ENCODE data around the gene SEC16A. TPM values are rescaled to one million over a fixed set of nuclear protein-coding genes. Genes with fewer than 3 reads are reported as not detected.
A peak's percentile ranks its signal among the peaks of the same experiment; 100 is the strongest.

The SEC16A gene
- total RNA-seq, 1 donor from 2014 or later = 20.8 TPM

DNA sequence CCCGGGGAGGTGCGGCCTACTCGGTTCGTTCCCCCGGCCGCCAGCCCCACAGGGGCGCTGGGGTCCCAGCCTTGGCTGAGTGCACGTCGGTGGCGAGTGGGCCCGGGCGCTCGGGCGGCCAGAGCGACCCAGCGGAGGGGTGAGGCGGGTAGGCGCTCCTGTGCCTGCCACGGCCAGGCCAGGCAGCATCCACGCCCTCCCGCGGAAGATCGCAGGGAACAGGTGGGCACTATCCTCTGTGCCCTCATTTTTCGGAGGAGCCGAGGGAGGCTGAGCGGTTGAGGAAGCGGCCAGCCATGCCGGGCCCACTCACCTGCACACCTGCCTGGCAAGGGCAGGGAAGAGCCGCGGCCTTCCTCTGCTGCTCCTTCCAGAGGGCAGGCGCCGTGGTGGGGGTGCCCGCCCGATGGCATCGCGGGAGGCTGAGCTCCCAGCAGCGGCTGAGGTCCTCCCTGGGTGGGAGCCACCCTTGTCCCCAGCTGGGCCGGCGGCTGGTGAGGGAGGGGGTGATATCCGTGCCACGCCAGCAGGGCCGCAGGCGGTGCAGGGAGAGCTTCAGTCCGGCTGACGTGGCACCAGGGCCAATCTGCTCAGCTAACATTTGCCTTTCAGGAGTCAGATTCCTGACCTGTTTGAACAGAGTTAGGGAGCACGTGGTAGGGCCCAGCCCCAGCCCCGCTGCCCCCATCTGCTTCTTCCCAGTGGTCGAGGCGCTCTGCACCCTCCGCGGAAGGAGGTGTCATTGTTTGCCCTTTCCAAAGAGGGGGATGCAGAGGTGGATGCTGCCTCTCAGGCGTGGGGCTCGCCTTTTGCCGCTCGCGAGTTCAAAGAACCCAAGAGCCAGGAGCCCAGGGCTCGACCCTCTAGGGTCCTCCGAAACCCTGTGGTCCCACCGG lies 1.6 kb upstream of the SEC16A start:
- DNase-seq = no peak

DNA sequence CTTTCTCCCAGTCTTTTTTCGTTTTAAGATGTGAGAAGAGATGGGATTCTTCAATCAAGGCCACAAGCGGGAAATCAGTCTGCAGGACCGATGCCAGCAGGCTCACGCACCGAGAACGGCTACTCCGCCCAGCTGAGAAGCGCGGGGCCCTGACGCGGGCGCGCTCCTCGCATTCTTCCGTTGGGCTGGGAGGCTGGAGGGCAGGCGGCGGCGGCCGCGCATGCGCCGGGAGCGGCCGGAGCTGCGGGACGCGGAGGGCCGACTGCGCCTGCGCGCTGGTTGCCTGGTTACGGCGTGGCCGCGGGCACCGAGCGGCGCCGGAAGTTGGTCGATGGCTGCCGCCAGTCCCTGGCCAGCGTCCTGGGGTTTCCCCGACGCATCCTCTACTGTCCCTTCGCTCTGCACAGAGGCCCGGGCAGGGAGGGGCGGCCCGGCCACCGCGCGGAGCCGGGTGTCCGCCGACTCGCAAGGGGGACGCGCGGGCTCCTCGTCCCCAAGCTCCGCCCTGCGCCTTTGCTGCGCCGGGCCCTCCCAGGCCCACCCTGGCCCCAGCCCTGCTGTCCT lies 831 bp upstream of the SEC16A start:
- DNase-seq = peak; percentile 90

DNA sequence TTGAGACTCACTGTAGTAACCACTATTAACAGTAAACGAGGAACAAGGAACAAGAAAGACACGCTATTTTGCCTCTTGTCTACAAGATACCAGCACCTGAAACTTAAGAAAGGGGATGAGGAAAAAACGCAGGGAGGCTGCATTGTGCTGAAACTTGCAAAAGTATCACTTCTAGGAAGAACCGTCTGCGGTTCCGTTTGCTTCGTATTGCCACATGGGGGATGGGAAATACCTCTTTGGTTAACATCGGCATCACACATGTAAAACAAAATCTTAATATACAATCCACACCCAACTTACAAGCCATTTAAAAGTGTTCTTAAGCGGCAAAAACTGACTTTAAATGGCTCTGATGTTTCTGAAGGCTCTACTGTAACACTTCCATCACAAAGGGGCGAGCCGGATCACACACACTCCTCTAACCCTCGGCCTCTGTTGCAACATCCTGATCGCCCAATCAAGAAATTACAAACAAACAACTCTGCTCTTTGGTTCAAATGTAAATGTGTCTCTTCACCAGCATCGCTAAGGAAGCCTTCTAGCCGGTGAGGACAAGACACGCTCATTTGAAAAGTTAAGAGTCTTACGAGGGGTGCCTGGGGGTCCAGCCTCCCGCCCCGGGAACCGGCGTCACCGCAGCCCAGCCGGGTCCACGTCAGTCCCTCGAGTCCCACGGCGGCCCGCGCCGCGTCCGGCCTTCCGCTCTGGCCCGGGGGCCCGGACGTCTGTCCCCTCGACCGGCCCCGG lies 621 bp downstream of the SEC16A start:
- DNase-seq = peak; percentile 55

DNA sequence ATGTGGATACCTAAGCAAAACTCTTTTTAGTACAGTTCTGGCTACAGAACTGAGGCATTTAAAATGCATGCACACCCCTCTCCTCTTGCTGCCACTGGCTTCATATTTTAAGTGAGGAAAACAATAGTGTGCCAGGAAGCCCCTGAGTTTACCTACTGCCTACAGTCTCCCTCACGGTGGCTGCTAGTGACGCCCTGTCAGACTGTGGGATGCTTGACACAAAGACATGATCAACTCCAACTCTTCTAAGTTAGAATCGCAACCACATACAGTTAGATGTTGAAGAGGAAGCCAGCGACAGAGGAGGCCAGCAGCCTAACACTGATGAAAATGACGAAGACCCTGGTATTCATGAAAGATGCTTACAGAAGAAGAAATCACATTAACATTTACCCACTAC lies 1.3 kb downstream of the SEC16A start:
- no peak for DNase-seq

DNA sequence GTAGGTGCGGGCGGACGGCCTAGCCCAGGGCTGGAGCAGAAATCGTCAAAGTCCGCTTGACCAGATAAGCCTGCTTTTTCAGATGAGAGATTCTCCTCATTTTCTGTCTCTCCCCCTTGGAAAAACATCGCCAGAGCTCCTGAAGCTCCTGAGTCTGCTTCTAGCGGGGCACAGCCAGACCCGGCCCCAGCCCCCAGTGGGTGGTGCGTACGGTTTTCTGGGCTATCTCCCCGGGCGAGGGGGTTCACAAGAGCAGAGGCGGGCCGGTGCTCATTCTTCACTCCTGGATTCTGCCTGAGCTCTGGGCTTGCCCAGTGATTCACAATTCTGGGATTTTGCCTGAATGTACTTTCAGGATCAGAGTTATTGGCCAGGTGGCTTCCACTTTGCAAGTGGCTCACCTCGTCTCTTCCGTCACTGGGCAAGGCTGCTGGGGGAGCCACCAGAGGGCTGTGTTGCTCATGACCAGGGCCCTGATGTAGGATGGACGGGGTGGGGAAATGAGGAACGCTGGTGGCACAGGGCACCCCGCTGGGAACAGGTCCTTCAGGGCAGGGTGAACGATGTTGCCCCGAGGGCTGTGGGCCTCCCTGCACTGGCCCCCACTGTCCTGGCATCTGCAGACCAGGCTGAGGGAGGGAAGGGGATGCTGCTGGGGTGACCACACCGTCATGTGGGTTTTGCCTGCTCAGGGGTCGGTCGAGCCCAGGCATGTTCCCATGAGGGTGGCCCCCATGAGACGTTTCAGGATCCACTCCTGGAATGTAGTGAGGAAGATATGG lies 6.3 kb downstream of the SEC16A start:
- DNase-seq = no peak

DNA sequence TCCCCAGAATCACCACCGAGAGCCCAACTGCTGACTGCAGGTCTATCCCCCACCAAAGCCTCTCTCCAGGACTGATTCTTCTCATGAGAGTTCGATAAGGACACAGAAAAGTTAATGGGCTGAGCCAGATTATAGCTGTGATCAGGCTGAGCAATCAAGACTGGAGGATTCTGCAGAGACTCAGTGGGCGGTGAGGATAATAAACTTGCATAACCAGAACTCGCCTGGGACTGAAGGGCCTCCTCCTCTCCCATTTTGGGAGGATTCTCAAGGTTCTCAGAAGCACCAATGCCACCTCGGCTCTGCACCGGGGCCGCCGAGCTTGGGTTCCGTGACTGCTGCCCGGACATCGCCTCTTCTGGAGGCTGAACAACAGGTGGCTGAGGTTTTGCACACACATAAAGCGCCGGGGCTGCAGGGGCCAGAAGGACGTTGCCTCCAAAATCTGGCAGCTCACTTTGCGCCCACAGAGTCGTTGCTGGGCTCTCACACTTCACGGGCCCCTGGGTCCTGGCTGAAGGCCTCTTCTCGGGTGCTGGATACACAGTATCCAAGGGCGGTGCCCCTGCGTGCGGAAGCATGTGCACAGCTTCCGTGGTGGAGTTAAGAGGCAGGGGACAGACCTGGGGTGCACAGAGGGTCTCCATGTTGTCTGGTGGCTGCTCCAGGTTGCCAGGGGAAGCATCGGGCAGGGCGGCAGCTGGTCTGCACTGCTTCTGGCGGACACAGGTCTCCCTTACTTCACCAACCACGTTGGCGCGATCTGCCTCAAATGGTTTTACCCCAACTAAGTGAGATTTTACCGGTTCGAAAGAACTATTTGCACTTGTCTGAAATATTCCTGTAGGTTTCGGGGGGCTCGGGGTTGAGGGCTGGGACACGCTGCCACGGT lies 7.6 kb downstream of the SEC16A start:
- no peak for DNase-seq

DNA sequence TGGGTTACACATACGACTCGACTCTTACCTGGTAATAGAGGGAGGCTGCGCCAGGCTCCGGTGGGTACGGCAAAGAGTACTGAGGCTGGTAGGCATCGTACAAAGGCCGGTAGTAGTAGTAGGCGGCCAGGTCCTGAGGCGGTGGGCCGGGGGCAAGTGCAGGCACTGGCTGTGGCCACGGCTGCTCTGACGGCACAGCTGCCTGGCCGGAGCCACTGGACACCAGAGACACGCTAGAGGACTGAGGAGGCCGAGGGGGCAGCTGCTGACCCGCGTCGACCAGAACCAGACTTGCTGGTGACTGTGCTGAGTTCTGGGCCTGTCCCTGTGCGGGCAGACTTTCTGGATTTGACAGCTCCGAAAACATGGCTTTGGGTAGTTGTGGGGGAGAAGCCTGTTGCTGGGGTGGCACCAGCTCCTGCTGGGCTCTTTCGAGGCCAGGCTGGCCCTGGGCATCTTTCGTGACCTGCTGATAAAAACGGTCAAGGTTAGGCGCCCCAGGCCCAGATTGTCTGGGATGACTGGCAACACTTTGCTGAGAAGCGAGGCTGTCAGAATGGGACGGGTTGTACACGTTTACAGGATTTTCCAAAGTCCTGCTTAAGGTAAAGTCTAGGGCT lies 8.7 kb downstream of the SEC16A start:
- no peak for DNase-seq

DNA sequence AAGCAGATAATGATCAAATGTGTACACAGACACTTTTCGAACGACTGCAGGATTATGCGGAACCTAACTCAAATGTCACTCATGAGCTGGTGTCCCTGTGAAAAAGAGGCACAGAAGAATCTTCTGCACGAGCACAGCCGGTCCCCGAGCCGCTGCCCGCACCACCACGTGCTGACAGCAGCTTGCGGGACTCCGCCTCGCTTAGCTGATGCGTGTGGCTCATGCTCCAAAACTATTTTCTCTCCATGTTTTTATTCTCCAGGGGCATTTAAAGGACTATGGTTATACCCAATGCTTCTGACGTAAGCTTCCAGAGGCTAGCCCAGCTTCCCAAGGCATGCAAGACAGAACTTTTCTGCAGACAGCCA lies 9.5 kb downstream of the SEC16A start:
- no peak for DNase-seq

DNA sequence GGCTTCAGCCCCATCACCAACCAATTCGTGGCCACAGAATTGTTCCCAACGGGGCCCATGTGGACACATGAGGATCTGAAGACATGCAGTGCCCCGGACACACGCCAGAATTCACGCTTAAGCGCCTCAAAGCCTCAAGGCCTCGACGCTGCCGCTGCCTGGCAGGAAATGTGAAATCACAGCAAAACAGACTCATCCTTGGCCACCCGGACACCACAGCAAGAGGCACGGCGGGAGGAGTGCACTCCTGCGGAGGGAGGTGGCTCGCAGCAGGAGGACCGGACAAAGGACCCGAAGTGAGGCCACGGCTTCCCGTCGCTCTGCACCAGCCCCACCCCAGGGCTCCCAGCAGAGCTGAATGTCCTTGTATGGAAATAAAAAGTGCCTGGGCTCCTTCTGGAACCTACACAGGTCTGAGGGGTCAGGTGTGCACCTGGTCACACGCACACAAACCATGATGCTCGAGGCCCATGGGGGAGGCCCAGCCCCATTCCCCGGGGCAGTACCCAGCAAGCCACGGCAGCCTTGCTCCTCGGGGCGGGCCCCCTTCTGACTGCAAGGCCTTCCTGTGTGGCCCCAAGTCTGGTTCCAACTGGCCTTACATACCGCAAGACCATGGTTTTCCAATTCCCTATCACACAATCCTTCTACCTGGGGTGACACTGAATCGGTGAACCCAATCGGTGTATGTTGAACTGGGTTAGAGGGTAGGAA lies 10.0 kb downstream of the SEC16A start:
- DNase-seq = no peak

DNA sequence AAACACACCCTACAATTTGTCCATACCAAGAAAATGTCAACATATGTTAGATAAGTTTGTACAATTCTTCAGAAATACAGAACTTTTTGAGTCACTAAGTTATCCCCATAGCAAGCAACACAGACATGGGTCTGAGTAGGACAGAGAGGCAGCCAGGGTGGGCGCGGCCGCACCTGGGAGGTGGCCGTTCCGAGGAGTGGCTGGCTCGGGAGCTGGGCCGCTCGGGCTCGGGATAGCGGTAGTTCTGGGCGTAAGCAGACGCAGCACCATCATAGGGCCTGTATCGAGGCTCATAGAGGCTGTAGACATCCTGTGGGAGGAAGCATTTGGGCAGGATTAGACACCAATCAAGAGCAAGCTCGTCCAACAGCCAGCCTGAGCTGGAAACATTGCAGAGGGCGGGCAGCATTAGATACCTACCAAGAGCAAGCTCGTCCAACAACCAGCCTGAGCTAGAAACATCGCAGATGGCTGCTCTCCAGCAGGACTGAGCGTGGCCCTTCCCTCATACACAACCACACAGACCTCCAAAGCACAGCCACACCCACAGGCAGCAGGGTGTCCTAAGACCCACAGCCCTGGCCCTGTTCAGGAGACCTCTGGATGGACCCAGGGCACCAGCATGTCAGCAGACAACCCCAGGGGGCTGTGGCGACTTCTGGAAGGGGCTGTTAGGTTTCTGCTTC lies 10.9 kb downstream of the SEC16A start:
- no peak for DNase-seq

DNA sequence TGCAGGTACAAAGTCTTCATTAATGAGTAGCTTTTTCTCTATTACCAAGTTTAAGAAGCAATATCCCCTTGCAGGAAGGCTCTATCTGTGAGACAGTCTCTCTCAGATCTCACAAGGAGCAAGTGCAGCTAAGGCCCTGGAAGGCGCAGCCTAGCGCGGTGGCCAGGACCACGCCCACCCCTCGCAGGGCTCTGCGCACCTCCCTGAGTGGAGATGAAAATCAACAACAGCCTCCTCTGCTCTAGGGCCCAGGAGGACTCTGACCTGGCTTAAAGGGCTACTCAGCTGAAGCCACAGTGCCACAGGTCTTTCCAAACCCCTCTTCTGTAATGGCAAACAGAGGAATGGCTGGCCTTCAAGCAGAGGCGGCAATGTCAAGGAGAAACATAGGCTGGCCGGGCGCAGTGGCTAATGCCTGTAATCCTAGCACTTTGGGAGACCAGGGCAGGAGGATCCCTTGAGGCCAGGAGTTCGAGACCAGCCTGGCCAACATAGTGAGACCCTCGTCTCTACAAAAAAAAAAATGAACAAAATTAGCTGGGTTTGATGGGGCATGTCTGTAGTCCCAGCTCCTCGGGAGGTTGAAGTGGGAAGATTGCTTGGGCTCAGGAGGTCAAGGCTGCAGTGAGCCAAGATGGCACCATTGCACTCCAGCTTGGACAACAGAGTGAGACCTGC lies 11.9 kb downstream of the SEC16A start:
- no peak for DNase-seq

DNA sequence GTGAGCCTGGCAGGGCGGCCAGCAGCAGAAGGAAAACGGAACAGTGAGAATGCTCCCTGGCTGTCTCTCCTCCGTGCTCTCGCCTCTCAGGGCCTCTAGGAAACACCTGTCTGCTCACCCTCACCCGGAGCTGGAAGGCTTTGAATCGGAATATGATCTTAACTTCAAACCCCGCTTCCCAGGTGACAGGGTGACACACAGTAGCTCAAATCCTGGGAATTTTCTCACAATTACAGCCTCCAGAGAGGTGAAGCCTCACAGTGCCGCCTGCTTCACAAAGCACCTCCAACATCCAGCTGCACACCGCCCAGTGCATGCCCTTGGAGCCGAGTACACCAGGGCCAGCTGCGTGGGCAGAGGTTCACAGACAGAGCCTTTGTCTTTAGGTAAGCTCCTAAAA lies 12.5 kb downstream of the SEC16A start:
- no peak for DNase-seq

DNA sequence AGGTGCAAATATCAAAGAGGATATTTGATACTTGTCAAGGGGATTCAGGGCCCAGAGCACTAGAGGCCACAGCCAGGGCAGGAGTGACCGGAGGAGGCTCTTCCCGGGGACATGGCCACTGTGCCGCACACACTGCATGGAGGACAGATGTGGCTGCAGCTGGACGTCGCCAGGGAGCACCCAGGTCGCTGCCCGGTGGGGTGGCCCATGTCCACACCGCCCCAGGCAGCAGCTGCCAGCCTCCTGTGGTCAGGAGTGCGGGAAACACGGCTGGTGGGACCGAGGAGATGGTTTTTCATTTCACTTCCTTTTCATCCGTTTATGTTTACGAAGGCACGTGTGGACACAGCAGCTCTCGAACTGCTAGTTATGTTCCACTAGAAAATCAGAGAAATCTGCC lies 15.1 kb downstream of the SEC16A start:
- DNase-seq = no peak

DNA sequence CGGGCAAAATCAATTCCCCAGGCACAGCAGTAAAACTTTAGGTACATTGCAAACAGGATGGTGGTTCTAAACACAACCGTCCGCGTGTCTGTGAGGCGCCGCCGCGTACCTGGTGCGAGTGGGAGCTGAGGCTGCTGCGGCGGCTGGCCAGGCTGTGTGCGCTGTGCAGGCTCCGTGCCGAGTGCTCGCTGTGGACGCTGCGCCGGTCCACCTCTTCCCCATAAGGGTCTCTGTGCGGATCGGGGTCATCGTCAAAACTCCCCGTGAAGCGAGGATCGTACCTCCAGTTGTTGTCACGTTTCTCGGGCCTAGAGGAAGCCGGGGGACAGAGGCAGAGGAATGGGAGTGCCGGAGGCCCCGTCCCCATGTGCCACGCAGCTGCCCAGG lies 16.7 kb downstream of the SEC16A start:
- DNase-seq = no peak

DNA sequence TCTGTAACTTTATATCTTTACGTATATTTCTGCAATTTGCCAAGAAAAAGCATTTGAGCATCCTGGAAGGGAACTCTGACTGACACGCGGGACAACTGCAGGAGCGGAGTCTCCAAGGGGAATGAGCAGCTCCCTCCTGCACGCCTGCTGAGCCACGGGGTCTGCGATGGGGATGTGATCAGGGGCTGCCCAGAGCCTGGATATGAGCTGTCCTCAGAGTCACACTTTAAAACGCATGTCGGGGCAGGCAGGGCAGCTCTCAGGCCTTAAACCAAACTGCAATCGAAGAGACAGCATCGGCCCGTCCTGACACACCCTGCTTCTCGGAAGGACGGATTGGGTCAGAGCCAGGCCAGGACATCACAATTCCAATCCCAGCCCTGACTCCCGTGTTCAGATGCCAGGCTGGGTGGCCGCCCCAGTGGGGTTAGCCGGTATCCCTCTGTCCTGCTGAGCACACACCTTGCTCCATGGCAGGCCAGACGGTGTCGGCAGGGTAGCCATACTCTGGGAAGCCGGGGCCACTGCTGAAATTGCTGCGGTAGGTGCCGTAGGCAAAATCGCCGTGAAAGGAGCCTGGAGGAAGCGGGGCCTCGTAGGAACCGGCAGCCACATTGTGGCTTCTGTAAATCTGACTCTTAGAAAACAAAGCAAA lies 17.2 kb downstream of the SEC16A start:
- no peak for DNase-seq

DNA sequence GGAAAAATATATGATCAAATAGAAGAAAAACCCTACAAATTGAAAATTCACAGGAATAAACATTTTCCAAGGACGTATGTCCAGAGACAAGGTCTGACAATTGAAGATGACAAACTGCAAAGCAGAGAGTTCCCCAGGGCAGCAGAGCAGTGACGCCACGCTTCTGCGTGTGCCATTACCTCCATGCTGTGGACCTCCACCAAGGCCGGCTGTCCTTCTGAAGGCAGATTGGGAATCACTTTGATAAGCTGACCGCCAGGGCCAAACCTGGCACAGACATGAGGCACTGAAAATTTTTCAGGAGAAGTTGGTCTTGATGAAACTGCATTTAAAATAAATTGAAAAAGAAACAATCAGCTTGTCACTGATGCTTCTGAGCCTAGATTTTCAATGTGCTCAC lies 18.6 kb downstream of the SEC16A start:
- DNase-seq = no peak

DNA sequence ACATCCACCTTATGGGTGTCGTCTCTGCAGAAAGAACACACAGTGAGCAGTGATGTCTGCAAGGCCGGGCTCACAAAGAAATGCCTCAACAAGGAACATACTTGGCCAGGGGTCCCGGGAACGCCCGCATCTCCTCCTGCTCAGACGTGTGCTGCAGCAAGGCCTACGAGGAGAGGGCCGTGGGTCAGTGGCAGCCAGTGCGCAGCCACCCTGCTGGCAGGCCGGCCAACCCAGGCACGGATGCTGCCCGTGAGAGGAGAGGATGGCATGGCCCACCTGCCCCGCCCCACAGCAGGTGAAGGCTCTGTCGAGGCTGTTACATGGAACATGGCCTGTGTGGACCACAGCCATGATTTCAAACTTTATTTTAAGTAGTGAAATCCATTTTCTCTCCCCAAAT lies 19.3 kb downstream of the SEC16A start:
- DNase-seq = no peak

DNA sequence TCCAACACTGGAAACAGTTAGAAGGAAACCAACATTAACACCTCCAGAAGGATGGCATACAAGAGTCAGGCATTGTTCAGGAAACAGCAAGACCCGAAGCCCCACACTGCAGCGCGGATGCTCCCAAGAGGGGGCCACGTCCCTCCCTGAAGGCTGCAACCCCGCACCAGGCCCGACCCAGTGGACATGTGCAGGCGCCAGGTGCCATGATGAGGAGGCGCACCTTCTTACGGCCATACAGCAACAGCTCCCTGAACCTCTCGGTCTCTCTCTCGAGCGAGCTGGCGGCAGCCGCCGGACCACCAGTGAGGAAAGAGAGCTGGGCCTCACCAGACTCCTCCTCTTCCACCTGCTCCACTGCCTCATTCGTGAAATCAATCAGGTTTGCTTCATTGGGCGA lies 20.2 kb downstream of the SEC16A start:
- DNase-seq = no peak

DNA sequence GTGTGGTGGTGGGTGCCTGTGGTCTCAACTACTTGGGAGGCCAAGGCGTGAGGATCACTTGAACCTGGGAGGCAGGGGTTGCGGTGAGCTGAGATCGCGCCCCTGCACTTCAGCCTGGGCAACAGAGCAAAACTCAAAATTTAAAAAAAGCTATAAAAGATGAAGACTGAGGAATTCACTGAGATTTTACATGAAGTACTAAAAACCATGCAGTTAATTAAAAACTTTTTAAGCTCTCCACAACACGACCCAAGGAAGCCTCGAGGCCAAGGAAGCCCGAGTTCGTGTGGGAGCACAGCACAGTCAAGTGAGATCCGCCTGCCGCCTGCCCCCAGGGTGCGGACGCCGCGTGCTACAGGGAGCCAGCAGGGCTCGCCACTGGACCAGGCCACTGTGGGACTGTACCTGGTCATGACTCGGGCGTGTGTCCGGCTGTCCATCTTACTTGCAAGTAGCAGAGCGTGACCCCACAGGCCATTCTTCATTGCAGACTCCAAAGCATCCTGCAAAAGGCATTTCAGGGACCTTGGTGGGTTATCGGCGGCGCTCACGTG lies 22.0 kb downstream of the SEC16A start:
- DNase-seq = no peak

All from dermis blood vessel endothelial cell (primary cell).